Hepatocyte (in vitro differentiated cells): ENCODE results near the gene TLR8.

ENCODE experiments used
- EZH2 ChIP-seq: fragments of 200-600 bp; sonication (generic); IDR thresholded peaks from 2 replicates; pipeline ENCODE4 v1.6.1; 2016; ENCODE audit warnings: antibody characterized with exemption, mild to moderate bottlenecking, borderline replicate concordance
- EZH2phosphoT487 ChIP-seq: fragments of 200-600 bp; sonication (generic); IDR thresholded peaks from one replicate; pipeline ENCODE4 v1.6.1; 2018; ENCODE audit warnings: antibody characterized with exemption, mild to moderate bottlenecking, low read depth, moderate library complexity; ENCODE audit not compliant: unreplicated experiment, severe bottlenecking
- TF ChIP-seq, protein P1 (sequence below): fragments of 200-600 bp; sonication (generic); IDR thresholded peaks from 2 replicates; pipeline ENCODE4 v1.5.1; 2016; ENCODE audit warnings: antibody characterized with exemption, mild to moderate bottlenecking; ENCODE audit not compliant: poor library complexity

- TF ChIP-seq, protein P1, sequence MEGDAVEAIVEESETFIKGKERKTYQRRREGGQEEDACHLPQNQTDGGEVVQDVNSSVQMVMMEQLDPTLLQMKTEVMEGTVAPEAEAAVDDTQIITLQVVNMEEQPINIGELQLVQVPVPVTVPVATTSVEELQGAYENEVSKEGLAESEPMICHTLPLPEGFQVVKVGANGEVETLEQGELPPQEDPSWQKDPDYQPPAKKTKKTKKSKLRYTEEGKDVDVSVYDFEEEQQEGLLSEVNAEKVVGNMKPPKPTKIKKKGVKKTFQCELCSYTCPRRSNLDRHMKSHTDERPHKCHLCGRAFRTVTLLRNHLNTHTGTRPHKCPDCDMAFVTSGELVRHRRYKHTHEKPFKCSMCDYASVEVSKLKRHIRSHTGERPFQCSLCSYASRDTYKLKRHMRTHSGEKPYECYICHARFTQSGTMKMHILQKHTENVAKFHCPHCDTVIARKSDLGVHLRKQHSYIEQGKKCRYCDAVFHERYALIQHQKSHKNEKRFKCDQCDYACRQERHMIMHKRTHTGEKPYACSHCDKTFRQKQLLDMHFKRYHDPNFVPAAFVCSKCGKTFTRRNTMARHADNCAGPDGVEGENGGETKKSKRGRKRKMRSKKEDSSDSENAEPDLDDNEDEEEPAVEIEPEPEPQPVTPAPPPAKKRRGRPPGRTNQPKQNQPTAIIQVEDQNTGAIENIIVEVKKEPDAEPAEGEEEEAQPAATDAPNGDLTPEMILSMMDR = no peak
- TF ChIP-seq EZH2 (no peak), EZH2phosphoT487 (no peak)
Measured at GRCh38 chrX:12881914-12882313, 24.5 kb upstream of the TLR8 start.
